IPS-18c (cell line): ENCODE measurements around the gene RYR2.

Source experiments
- H3K4me3 ChIP-seq: 2 replicates; pipeline ENCODE4 v1.7.0; 2013; ENCODE audit warnings: low read depth, mild to moderate bottlenecking, low read length, moderate library complexity; ENCODE audit not compliant: insufficient read depth
- H3K9me3 ChIP-seq: one replicate; pipeline ENCODE4 v1.6.1; 2013; ENCODE audit warnings: mild to moderate bottlenecking, low read length, moderate library complexity; ENCODE audit not compliant: control insufficient read depth, insufficient read depth

RYR2 gene

GRCh38 chr1:237152506-237153335 lies 110.7 kb downstream of the RYR2 start:
- Histone ChIP-seq H3K9me3 (no peaks in the 10 kb centered on the region), H3K4me3 (no peak overlapping the region)

DNA sequence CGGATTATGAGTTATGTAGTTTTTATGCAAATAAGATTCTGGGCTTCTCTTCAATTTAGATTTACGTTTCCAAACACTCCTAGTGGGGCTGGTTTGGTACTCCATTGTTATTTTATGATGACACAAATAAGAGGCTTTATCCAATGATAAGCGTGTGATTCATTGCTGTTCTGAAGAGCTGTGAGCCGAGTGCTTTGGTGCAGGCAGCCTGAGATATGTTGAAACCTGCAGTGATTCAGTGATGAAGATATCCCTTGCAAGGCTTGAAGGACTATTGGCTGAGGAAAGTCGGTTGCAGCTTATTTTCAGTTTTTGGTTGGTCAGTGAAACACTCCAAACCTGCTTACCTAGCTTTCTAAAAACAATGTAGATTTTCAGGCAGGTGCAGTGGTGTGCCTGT lies 112.2 kb downstream of the RYR2 start:
- Histone ChIP-seq H3K4me3 (no peak overlapping the region), H3K9me3 (no peaks in the 10 kb centered on the region)

- peaks cover 3% of the 10 kb centered on the region for H3K9me3 ChIP-seq
- no peak overlapping the region for H3K4me3 ChIP-seq
Observed at GRCh38 chr1:237164406-237165352, 122.7 kb downstream of the RYR2 start.

DNA sequence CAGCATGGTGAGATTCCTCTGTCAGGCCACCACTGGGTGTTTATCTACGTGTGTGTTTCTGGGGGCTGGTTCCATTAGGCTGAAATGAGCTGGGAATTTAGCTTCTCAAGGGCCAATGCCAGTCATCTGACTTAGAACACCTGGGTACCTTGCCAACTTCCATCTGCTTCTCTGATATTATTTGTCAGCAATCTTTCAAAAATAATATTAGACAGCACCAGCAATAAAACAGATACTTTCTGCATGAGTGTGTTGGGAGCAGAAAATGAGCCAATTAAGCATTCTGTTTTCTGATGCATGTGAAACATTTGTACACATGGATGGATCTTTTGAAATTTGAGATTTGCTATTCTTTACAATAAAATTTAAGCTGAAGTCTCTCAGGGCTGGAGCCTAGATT lies 124.1 kb downstream of the RYR2 start:
- no peak overlapping the region for H3K4me3 ChIP-seq
- peaks cover 3% of the 10 kb centered on the region for H3K9me3 ChIP-seq

DNA sequence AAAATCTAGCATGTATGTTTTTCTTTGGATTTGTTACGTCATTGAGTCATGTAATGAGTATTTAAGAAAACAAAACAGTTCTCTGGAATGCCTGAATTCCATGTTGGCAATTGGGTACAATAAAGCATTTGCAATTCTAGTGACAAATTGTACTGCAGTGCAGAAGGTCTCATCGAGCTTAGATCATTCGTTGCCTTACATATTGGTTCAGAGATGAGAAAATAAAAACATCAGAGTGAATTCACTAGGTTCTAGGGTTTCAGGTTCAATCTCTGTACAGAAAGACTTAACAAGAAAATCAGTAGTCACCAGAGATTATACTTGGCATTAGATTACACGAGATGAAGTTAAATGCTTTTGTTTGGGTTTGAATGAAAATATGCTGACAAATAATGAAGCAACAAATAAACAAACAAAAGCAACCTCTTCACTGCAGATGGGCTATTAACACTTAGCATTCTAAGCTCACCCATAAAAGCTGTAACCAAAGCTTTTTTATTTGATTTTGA lies 124.7 kb downstream of the RYR2 start:
- Histone ChIP-seq H3K9me3 (peaks cover 3% of the 10 kb centered on the region), H3K4me3 (no peak overlapping the region)

DNA sequence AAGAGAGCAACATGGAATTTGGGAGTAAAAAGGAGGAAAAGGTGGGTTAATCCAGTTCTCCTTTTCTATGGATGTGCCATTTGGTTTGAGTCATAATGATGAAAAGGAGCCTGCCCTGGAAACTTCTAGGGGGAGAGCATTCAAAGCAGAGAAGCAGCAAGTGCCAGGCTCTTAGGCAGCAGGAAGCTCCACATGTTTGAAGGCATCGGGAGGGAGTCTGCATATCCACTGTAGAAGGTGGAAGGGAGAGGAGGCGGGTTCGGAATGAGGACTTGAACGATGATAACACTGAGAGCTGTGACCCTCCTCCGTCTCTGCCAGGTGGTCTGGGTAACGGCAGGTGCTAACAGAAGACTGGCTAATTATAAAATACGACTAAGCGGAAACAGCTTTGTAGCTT lies 128.2 kb downstream of the RYR2 start:
- Histone ChIP-seq H3K4me3 (no peak overlapping the region), H3K9me3 (peaks cover 3% of the 10 kb centered on the region)

DNA sequence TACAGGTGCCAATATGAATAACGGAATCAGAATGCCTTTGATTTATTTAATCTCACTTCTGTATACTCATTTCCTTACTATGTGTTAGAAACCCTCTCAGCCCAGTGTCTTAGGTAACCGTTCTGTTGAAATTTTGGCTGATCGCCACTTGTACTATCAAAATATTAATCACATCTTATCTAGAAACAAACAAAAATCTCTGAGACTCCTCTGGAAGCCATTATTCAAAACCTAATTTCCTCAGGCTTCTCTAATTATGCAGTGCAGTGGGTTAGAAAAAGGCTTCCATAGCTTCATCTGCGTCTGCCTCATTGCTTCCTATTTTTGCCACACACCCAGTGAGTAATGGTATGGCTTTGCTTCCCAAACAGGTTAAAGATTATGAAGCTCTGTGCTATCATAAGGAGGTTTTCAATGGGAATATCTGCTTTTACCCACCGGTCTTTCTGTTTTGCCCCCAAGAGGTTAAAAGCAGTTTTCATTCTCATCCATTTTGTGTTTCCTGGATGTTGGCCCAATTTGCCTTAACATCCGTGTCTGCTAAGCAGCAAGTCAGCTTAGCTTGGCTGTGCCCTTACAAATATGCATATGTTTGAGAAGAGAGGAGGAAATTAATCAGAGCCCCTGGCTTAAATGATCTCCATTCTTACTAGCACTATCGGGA lies 129.6 kb downstream of the RYR2 start:
- Histone ChIP-seq H3K9me3 (peaks cover 3% of the 10 kb centered on the region), H3K4me3 (no peak overlapping the region)

GRCh38 chr1:237172118-237172485 lies 130.1 kb downstream of the RYR2 start:
- Histone ChIP-seq H3K9me3 (peaks cover 2% of the 10 kb centered on the region), H3K4me3 (no peak overlapping the region)

DNA sequence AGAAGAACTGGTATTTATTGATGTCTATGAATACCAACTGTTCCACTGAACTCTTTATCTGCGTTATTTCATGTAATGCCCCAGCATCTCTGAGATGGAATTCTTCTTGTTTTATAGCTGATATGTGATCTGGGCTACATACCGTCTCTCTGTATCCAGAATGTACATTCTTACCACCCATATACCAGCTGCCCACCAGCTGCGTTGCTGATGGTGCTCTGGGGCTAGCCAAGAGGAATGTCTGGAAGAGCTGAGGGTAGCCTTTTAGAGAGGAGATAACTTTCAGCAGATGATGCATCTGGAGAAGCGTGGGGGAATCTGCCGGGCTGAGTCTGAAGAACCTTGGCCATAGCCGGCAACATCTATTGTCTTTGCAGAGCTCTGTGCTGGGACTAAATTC lies 137.5 kb downstream of the RYR2 start:
- Histone ChIP-seq H3K9me3 (no peaks in the 10 kb centered on the region), H3K4me3 (no peak overlapping the region)

DNA sequence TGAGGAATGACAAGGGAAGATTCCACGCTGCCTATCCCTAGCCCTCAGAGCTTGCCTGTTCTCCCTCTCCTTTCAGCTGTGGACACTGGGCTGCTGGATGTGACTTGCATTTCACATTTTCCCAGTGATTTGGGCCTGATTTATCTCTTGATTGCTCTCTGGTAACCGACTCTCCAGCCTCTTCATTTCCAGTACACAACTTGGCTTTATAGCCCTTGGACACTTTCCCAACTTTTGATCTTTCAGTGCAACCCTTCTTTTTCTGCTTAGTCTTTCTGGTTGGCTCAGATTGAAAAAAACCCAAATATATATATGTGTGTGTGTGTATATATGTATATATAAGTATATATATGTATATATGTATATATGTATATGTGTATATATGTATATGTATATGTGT lies 138.3 kb downstream of the RYR2 start:
- no peaks in the 10 kb centered on the region for H3K9me3 ChIP-seq
- no peak overlapping the region for H3K4me3 ChIP-seq

DNA sequence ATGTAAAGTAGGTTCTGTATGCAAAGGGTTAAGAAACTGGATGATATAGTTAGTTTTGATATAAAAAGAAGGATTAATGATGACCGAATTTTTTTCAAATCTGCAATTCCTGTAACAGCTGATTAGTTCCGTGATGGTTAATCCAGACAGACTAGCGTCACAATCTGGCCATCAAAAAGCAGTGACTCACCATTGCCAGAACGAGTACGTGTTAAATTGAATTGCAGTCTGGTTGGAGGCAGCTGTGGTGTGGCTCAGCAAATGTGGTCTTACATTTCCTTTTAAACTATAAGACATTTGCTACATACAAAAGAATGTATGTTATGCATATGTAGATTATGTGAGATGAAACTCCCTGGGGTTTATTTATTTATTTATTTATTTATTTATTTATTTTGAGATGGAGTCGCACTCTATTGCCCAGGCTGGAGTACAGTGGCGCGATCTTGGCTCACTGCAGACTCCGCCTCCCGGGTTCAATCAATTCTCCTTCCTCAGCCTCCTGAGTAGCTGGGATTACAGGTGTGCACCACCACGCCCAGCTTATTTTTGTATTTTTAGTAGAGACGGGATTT lies 139.8 kb downstream of the RYR2 start:
- Histone ChIP-seq H3K9me3 (no peaks in the 10 kb centered on the region), H3K4me3 (no peak overlapping the region)

DNA sequence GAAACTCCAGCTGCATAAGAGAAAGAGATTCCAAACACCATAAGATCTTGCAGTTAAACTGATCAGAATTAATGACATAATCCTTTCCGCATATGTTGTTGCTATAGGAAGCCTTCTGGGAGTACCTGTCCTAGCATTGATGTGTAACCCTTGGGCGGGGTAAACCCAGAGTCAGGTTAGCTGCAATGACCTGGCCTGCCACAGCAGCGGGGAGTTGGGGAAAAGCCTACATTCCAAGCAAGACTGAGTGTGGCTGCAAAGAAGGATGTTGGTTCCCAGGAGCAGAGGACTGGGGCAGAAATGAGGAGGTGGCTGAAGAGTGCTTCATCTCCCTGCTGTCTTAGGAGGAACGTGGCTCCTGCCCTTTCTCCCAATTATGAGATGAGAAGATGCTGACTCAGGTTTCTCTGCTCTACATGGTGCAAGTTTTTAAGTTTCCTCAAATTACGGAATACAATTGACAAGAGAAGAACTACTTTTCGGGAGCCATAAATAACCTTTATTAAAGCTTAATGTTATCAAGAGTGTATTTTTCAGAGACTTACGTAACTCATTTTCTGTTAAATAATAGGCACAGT lies 142.1 kb downstream of the RYR2 start:
- Histone ChIP-seq H3K4me3 (no peak overlapping the region), H3K9me3 (no peaks in the 10 kb centered on the region)

GRCh38 chr1:237186675-237187074 lies 144.7 kb downstream of the RYR2 start:
- Histone ChIP-seq H3K4me3 (no peak overlapping the region), H3K9me3 (no peaks in the 10 kb centered on the region)

DNA sequence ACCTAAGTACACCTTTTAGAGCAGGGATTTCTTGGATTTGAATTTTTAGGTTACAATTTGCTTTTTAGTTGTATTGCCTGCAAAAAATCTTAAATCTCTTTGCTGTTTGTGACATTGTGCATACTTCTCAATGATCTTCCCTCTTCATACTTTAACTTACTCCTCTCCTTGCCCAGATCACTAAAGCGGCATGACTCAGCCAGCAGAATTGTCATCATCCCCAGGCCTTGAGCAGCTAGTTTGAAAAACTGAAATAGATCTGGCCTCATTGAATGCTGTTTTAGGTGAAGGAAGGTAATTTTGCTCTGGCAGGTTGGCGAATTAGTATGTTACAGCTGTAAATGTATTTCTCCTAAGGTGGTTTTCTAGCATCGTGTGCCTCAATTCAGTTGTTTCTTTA lies 145.9 kb downstream of the RYR2 start:
- Histone ChIP-seq H3K9me3 (no peaks in the 10 kb centered on the region), H3K4me3 (no peak overlapping the region)

GRCh38 chr1:237191403-237191802 lies 149.4 kb downstream of the RYR2 start:
- Histone ChIP-seq H3K9me3 (no peaks in the 10 kb centered on the region), H3K4me3 (no peak overlapping the region)

- H3K4me3 ChIP-seq = no peak overlapping the region
- no peaks in the 10 kb centered on the region for H3K9me3 ChIP-seq
Observed at GRCh38 chr1:237197470-237198425, 155.8 kb downstream of the RYR2 start.
